Mucosa of stomach (tissue), 1 donor: ENCODE data around the gene LEKR1.

Experiments
- H3K27me3 ChIP-seq: one replicate; pipeline ENCODE4 v1.7.0; 2013; ENCODE audit warnings: mild to moderate bottlenecking, low read length; ENCODE audit not compliant: control insufficient read depth, insufficient read depth
- H3K36me3 ChIP-seq: one replicate; pipeline ENCODE4 v1.7.0; 2013; ENCODE audit warnings: low read length; ENCODE audit not compliant: control insufficient read depth, insufficient read depth
- H3K4me1 ChIP-seq: one replicate; pipeline ENCODE4 v1.7.0; 2013; ENCODE audit warnings: mild to moderate bottlenecking, low read length; ENCODE audit not compliant: control insufficient read depth, insufficient read depth
- H3K4me3 ChIP-seq: one replicate; pipeline ENCODE4 v1.7.0; 2013; ENCODE audit warnings: low read length
- H3K9ac ChIP-seq: one replicate; pipeline ENCODE4 v1.7.0; 2013; ENCODE audit warnings: mild to moderate bottlenecking, low read length, moderate library complexity
- H3K9me3 ChIP-seq: one replicate; pipeline ENCODE4 v1.7.0; 2013; ENCODE audit warnings: mild to moderate bottlenecking, low read length, moderate library complexity; ENCODE audit not compliant: control insufficient read depth
- donor health status: Pancreatic carcinoma.

LEKR1 gene

DNA sequence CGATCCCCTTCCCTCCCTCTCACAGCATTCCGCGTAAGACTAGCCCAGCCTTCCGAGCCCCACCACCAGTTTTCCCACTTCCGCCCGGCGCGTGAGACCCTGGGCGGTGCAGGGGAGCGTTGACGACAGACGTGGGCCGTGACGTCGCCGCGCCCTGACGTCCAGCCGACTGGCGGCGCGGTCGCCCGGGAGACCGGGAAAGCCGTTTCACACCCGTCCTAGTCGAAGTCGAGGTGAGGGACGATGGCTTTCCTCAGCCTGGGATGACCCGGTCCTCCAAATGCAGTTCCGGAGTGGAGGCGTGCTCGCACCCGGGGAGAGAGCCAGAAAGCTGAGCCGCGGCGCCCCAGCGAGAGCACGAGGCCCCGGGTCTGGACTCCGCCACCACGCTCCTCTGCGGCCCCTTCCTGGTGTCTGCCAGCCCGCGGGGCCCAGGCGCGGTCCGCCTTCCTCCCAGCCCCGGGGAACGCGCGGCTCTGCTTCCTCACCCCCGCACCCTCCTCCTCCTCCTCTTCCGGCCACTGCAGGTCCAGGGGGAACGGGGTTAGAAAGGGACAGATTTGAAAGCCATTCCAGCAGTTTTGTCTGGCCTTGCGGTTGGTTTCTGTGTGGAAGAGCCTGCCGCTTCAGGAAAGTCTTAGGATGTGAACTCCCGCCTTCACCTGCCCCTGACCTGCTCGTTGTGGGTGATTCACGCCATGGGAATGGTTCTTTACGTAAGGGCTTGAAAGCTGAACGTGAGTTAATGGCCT is at the start of gene LEKR1:
Gene LEKR1, plus strand, starts transcription at position 210 of the 752 bp plus-strand sequence. CDS start 2,977 bp downstream, outside the sequence.
- Histone ChIP-seq H3K9ac (peak within 1 kb of the TSS; percentile 89), H3K27me3 (no peaks in the 10 kb centered on the region), H3K4me3 (peak within 1 kb of the TSS; percentile 89), H3K36me3 (no peaks in the 10 kb centered on the region), H3K4me1 (peaks cover 17% of the 10 kb centered on the region), H3K9me3 (no peaks in the 10 kb centered on the region)

DNA sequence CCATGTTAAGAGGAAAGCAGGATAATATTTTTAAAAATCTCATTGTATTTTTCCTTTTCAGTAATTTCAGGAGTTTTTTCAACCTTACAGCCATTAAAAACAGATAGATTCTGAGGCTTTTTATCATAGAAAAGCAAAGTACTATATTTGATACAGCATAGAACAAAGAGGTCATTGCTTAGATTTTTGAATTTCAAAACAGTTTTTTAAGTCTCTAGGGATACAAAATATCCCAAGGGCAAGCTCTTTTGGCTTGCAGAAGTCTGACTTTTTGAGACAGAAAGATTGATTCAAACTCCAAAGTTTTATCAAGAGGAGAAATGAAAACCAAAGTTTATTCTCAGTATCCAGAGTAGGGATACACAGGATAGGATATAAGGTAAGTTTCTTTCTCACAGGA is 49.3 kb upstream of the LEKR1 start:
- no peaks in the 10 kb centered on the region for H3K36me3 ChIP-seq
- no peaks in the 10 kb centered on the region for H3K27me3 ChIP-seq
- peaks cover 10% of the 10 kb centered on the region for H3K4me1 ChIP-seq
- no peak overlapping the region for H3K9ac ChIP-seq
- H3K9me3 ChIP-seq = no peaks in the 10 kb centered on the region
- no peak overlapping the region for H3K4me3 ChIP-seq

DNA sequence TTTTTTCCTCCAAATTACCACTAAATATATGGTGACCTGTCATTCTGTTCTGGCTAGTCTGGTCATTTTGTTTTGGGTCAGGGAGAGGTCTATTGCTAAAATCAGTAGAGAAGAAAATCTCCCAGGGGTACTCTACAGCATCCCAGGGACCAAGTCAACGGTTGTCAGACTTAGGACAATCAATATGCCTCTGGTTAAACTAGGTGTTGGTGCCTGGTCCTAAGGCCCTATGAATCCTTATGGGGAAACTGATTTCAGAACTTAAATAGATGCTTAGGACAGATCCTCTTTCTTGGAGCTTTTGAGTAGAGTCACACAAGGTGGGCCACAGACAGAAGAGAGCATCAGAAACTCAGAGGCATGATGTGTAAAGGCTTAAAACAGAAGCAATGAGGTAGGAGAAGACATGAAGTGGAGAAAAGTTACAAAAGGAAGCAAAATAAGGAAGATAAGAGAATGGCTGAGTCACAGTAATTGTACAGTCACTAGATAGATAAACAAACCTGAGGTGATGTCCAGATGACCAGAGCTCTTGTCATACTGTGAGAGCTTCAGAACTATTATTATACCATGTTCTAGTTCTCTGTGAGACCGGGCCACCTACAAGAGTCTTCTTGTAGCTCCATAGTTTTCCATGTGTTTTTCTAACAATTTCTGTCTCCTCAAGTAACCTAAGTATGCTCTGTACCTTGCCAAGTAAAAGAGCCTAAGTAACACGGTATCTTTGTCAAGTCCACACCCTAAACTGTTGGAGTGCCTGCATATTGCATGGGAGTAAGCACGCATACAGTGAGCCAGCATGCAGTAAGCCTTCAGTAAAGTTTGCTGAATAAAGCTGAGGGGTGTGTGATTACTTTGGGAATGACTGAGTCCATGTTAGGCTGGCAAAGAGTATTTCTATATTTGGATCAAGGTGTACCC is 44.6 kb upstream of the LEKR1 start:
- Histone ChIP-seq H3K9me3 (no peaks in the 10 kb centered on the region), H3K4me3 (no peak overlapping the region), H3K9ac (no peak overlapping the region), H3K27me3 (no peaks in the 10 kb centered on the region), H3K36me3 (no peaks in the 10 kb centered on the region), H3K4me1 (peaks cover 14% of the 10 kb centered on the region)

DNA sequence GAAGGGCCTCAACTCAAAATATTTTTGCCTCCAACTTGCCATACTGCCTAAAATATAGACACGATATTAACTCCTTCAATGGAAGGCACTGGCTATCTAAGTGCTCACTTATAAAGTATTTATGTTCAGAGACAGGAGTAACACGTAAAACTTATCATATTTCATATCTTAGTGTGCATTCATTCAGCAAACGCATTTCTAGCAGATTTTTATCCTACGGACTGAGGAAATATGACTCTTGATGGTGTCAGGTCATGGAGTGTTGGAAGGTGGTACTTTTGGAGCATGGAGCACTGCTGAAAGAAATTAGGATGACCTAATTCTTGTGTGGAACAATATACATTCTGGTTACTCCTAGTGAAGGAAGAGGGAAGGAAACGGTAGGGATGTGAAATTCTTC is 43.8 kb upstream of the LEKR1 start:
- H3K9ac ChIP-seq = no peak overlapping the region
- no peaks in the 10 kb centered on the region for H3K36me3 ChIP-seq

DNA sequence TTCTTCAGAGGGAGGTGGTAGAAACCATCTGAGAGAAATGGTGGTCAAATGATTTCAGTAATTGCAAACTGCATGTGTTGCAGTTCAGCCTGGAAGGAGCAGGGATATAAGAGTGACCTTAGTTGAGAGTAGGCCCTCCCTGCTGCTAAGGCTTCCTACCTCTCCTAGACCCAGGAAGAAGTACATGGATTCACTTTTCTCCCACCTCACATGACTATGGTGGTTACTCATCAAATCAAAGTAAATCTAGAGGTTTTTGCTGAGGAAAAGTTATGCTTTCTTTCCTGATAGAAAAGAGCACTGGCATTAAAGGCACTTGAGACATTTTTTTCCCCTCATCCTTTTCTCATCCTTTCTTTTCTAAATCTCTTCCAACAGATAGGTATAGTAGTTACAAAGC is 43.2 kb upstream of the LEKR1 start:
- Histone ChIP-seq H3K4me1 (peaks cover 14% of the 10 kb centered on the region), H3K4me3 (no peak overlapping the region), H3K27me3 (no peaks in the 10 kb centered on the region), H3K9me3 (no peaks in the 10 kb centered on the region), H3K9ac (no peak overlapping the region), H3K36me3 (no peaks in the 10 kb centered on the region)

More for the DNA sequence above, 43.8 kb upstream of the LEKR1 start:
- Histone ChIP-seq H3K4me3 (no peak overlapping the region), H3K27me3 (no peaks in the 10 kb centered on the region), H3K9me3 (no peaks in the 10 kb centered on the region), H3K4me1 (peaks cover 14% of the 10 kb centered on the region)

DNA sequence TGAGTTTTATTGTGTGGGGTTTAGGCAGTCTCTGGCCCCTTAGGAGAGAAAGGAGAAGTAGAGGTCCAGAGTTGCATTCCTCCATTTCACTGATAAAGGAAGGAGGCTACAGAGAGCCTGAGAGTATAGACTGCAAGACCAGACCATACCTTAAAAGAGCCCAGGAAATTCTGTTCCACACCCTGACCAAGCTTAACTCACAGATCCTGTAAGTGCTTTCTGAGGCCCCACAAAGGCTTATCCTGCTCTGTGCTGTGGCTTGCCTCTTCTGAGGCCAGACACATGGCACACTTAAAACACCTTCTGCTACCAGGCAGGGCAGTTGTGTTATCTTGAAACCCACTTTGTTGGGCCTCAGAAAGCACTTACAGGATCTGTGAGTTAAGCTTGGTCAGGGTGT is 39.2 kb upstream of the LEKR1 start:
- Histone ChIP-seq H3K9me3 (no peaks in the 10 kb centered on the region), H3K4me1 (peaks cover 5% of the 10 kb centered on the region), H3K4me3 (no peak overlapping the region), H3K27me3 (no peaks in the 10 kb centered on the region), H3K9ac (no peak overlapping the region), H3K36me3 (no peaks in the 10 kb centered on the region)

DNA sequence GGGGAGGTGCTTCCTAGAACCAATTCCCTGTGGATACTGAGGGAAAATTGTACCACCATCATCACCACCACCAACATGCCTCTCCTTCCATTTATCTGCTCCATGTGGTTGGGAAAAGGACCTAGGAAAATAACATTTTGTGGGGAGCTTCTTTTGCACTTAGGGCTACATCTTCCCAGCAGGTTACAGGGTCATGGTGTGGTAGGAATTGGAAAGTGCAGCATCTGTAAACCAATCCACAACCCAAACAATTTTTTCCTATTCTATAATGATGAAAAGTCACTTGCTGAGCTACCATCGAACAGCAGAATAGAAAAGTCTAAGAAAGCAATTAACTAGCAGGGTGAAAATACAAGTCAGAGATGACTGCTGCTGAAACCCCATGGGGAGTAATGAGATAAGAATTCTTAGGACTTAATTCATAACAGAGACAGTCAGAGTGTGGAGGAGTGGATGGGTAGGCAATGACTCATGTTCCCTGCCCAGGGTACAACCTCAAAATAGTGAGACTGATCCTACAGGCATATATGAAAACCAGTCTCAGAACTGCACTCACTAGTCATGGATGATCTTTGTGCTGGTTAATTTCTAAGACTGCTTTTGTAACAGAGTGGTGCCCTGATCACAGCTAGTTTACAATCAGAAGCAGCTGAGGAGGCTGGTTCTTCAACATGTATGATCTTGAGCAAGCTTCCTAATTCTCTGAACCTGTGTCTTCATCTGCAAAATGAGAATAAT is 38.1 kb upstream of the LEKR1 start:
- Histone ChIP-seq H3K4me1 (peaks cover 2% of the 10 kb centered on the region), H3K4me3 (no peak overlapping the region), H3K36me3 (no peaks in the 10 kb centered on the region)

DNA sequence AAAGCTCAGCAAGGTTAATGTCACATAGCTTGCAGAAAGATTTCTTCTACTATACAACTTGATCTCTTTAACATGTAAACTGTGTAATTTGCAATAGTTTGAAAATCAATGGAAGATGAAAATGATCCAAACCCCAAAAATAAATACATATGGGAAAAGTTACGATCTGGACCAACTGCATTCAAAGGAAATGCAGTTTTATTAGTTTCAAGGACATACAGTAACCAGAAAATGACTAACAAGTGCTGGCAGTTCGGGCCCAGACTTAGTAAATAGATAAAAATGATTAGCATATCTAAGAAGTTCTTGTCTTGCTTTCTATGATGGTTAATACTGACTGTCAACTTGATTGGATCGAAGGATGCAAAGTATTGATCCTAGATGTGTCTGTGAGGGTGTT is 37.3 kb upstream of the LEKR1 start:
- Histone ChIP-seq H3K36me3 (no peaks in the 10 kb centered on the region), H3K4me1 (peaks cover 8% of the 10 kb centered on the region), H3K9ac (no peak overlapping the region), H3K27me3 (no peaks in the 10 kb centered on the region), H3K4me3 (no peak overlapping the region), H3K9me3 (no peaks in the 10 kb centered on the region)

More for the DNA sequence above, 38.1 kb upstream of the LEKR1 start:
- Histone ChIP-seq H3K9ac (no peak overlapping the region), H3K9me3 (no peaks in the 10 kb centered on the region), H3K27me3 (no peaks in the 10 kb centered on the region)

DNA sequence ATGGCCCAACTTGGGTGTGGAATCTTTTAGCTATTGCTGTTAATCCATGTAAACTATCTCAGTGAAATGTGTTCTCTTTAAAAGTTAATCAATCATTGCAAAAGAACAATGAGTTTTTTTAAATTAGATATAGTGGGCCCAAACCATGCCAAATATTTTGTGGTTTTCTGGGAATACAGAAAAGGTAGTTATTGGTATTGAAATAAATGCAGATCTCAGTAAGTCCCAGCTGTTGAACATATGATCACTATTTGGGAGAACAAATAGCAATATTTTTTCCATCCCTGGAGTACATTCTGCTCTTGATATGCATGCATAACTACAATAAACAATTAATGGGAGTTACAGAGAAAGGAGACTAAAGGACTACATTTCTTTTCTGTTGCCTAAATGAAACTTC is 36.0 kb upstream of the LEKR1 start:
- H3K4me1 ChIP-seq = peaks cover 8% of the 10 kb centered on the region
- H3K4me3 ChIP-seq = no peak overlapping the region

DNA sequence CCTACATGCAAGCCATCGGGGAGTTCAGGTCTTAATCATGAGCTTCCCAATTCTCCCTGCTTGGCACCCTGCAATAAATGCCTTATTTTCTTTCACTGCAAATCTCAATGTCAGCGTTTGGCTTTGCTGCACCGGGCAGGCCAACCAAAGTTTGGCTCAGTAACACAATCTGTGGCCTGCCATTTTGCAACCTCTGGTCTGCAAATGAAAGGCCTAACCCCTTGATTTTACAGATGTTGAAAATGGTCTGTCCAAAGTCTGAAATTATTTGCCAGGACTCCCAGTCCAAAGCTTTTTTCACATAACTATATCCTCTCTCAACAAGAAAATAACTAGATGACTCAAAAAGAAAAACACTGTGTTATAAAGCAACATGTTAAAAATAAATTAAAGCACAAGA is 34.0 kb upstream of the LEKR1 start:
- Histone ChIP-seq H3K9me3 (no peaks in the 10 kb centered on the region), H3K27me3 (no peaks in the 10 kb centered on the region), H3K4me1 (peaks cover 11% of the 10 kb centered on the region), H3K9ac (no peak overlapping the region), H3K4me3 (no peak overlapping the region), H3K36me3 (no peaks in the 10 kb centered on the region)

More for the DNA sequence above, 36.0 kb upstream of the LEKR1 start:
- H3K27me3 ChIP-seq = no peaks in the 10 kb centered on the region
- H3K9ac ChIP-seq = no peak overlapping the region
- H3K9me3 ChIP-seq = no peaks in the 10 kb centered on the region
- H3K36me3 ChIP-seq = no peaks in the 10 kb centered on the region

DNA sequence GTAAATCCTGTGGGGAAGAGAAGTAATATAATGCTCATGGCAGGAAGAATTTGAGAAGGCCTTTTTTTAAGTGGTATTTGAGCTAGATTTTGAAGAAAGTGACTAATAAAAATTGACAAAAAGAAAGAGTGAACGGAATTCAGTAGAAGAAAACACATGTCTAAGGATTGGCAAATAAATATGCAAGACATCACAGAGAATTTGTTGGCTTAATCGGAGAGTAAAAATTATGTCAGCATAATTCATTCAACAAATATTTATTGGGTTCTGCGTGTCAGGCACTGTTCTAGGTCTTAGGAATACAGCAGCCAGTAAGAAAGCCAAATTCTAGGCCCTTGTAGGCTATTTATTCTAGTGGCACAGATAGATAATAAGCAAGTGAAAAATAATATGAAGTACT is 33.6 kb upstream of the LEKR1 start:
- no peak overlapping the region for H3K9ac ChIP-seq

More for the DNA sequence above, 33.6 kb upstream of the LEKR1 start:
- Histone ChIP-seq H3K27me3 (no peaks in the 10 kb centered on the region), H3K4me3 (no peak overlapping the region), H3K36me3 (no peaks in the 10 kb centered on the region), H3K9me3 (no peaks in the 10 kb centered on the region), H3K4me1 (peaks cover 11% of the 10 kb centered on the region)
